Sciatic nerve (tissue), 2 donors: Measurements from ENCODE around the gene TPT1. TPM values are rescaled to one million over a fixed set of nuclear protein-coding genes. Genes with fewer than 3 reads are reported as not detected.
"Not testable (repeated sequence)": the region's sequence is repeated elsewhere in the genome, so short reads cannot be mapped to it uniquely, and the experiment has no call there.

Experiments used
- ATAC-seq: fragments of 200-7000 bp; cut with Tn5 transposase; one replicate; pipeline ENCODE4 v1.9.1; 2020; ENCODE audit warnings: mild to moderate bottlenecking, moderate library complexity
- DNase-seq: peaks from one replicate; pipeline ENCODE4 v3.0.0-alpha.2; 2020; ENCODE audit warnings: low spot score
- intact Hi-C: fragments of 100-400 bp; cut with DNase I; formaldehyde crosslinking; loops from one replicate; pipeline ENCODE4 v1.14.2; 2022
- total RNA-seq: library from RNA; stranded (reverse); fragmentation: NEBNext Ultra II Directional; extraction: Animal tissue kit (Norgen Biotek cat#: 25700); gene quantifications from one replicate; pipeline ENCODE4 v1.2.1, GENCODE V29; 2021
- donor health status: DM: no; HTN: no; CAD: no.
- donor health status: DM: no; HTN: no; CAD: no.

TPT1 gene
- 3,518 TPM for total RNA-seq

GRCh38 chr13:45341034-45341798 lies at the start of gene TPT1:
TPT1 (minus strand) TSS chr13:45341183; CDS start chr13:45341069, 114 bp downstream.
- ATAC-seq: peak; percentile 96
- intact Hi-C loops: no loop called here
- peak; percentile 99 for DNase-seq

- DNase-seq, ATAC-seq, intact Hi-C loops: not testable (repeated sequence)
Observed at GRCh38 chr13:45390348-45390747, 49.4 kb upstream of the TPT1 start.

GRCh38 chr13:45388664-45389063 lies 47.7 kb upstream of the TPT1 start:
- DNase-seq: no peak
- no peak for ATAC-seq
- intact Hi-C loops: no loop called here

- DNase-seq, ATAC-seq, intact Hi-C loops: not testable (repeated sequence)
Observed at GRCh38 chr13:45386892-45387575, 46.1 kb upstream of the TPT1 start.

GRCh38 chr13:45385907-45386553 lies 45.0 kb upstream of the TPT1 start:
- no peak for DNase-seq
- intact Hi-C loops: no loop called here
- ATAC-seq: no peak

- intact Hi-C loops: no loop called here
- no peak for DNase-seq
- no peak for ATAC-seq
Observed at GRCh38 chr13:45385320-45385719, 44.3 kb upstream of the TPT1 start.

GRCh38 chr13:45384474-45385174 lies 43.6 kb upstream of the TPT1 start:
- intact Hi-C loops: no loop called here
- DNase-seq (no peak), ATAC-seq (no peak)

- ATAC-seq, DNase-seq, intact Hi-C loops: not testable (repeated sequence)
Observed at GRCh38 chr13:45382739-45383138, 41.8 kb upstream of the TPT1 start.

- DNase-seq (no peak), ATAC-seq (no peak)
- intact Hi-C loops: no loop called here
Observed at GRCh38 chr13:45381196-45381595, 40.2 kb upstream of the TPT1 start.

GRCh38 chr13:45380708-45381107 lies 39.7 kb upstream of the TPT1 start:
- DNase-seq, intact Hi-C loops, ATAC-seq: not testable (repeated sequence)

- DNase-seq, intact Hi-C loops, ATAC-seq: not testable (repeated sequence)
Observed at GRCh38 chr13:45379516-45379915, 38.5 kb upstream of the TPT1 start.

- intact Hi-C loops, ATAC-seq, DNase-seq: not testable (repeated sequence)
Observed at GRCh38 chr13:45378786-45379185, 37.8 kb upstream of the TPT1 start.

GRCh38 chr13:45377314-45377713 lies 36.3 kb upstream of the TPT1 start:
- intact Hi-C loops, ATAC-seq, DNase-seq: not testable (repeated sequence)

- ATAC-seq, intact Hi-C loops, DNase-seq: not testable (repeated sequence)
Observed at GRCh38 chr13:45376651-45377050, 35.7 kb upstream of the TPT1 start.

GRCh38 chr13:45374917-45375316 lies 33.9 kb upstream of the TPT1 start:
- DNase-seq (no peak), ATAC-seq (no peak)
- intact Hi-C loops: no loop called here

GRCh38 chr13:45373162-45373547 lies 32.2 kb upstream of the TPT1 start:
- no peak for DNase-seq
- intact Hi-C loops: no loop called here
- no peak for ATAC-seq

GRCh38 chr13:45372189-45373161 lies 31.5 kb upstream of the TPT1 start:
- DNase-seq (no peak), ATAC-seq (peak; percentile 38)
- intact Hi-C loops: no loop called here

GRCh38 chr13:45370922-45371406 lies 30.0 kb upstream of the TPT1 start:
- ATAC-seq: peak; percentile 90
- DNase-seq: peak; percentile 86
- intact Hi-C loops: no loop called here
